GM18909 (cell line): ENCODE data around the gene MYNN.

ENCODE experiments used
- ATAC-seq: cut with Tn5 transposase; IDR thresholded peaks from one replicate; pipeline ENCODE4 v1.9.1; 2021; ENCODE audit warnings: mild to moderate bottlenecking; ENCODE audit not compliant: unreplicated experiment, poor library complexity

Gene MYNN

GRCh38 chr3:169822983-169823382, 49.8 kb downstream of the MYNN start:
- no peak for ATAC-seq

- no peak for ATAC-seq
Observed at GRCh38 chr3:169825316-169825715, 52.1 kb downstream of the MYNN start.

GRCh38 chr3:169827712-169828111, 54.5 kb downstream of the MYNN start:
- ATAC-seq: no peak

- ATAC-seq: peak; percentile 5
Observed at GRCh38 chr3:169835533-169835932, 62.3 kb downstream of the MYNN start.

- peak; percentile 88 for ATAC-seq
Observed at GRCh38 chr3:169836078-169836941, 63.1 kb downstream of the MYNN start.

GRCh38 chr3:169836942-169837275, 63.7 kb downstream of the MYNN start:
- no peak for ATAC-seq

- no peak for ATAC-seq
Observed at GRCh38 chr3:169838511-169839030, 65.4 kb downstream of the MYNN start.
